GM21723 (cell line): ENCODE data around the gene CDH4.

Source experiments
- ATAC-seq: cut with Tn5 transposase; IDR thresholded peaks from one replicate; pipeline ENCODE4 v1.9.1; 2021; ENCODE audit warnings: mild to moderate bottlenecking, moderate library complexity; ENCODE audit not compliant: unreplicated experiment

CDH4 gene

DNA sequence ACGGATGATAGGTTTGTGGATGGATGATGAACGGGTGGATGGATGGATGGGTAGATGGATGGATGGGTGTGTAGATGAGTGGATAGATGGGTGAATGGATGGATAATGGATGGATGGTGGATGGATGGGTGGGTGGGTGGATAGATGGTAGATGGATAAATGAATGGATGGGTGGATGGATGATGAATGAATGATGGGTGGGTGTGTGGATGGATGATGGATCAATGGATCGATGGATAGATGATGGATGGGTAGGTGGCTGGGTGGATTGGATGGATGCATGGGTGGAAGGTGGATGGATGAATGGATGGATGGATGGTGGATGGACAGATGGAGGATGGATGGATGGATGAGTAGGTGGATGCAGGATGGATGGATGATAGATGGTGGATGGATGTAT is 419.5 kb downstream of the CDH4 start:
- ATAC-seq = no peak

DNA sequence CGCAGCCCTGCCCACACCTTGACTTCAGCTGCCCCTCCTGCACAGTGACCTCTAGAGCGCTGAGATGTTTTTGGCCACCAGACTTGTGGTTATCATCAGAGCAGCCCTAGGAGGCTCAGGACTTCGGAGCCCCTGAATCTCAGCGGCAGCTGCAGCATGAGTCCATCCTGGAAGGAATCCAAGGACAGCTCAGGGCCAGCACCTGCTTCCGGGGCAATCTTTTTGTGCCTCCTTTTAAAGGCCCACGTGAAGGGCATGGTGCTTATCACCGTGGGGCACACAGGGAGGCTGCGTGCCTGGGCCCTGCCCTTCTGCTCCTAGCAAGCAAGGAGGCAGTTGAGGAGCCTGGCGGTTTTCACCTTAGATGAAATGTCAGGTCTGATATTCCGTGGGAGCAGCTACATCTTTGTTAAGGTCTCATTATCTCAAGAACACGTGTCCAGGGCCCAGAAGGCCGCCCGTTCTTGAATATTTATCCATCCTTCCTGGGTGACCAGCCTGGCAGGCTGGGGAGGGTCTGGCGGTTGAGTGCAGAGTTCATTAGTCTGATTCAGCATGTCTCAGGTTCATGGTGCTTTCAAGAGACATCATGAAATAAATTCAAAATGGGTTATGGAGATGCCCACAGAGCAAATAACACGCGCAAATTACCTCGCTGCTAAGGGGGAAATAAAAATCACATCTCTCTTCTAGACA is 421.2 kb downstream of the CDH4 start:
- ATAC-seq = no peak

DNA sequence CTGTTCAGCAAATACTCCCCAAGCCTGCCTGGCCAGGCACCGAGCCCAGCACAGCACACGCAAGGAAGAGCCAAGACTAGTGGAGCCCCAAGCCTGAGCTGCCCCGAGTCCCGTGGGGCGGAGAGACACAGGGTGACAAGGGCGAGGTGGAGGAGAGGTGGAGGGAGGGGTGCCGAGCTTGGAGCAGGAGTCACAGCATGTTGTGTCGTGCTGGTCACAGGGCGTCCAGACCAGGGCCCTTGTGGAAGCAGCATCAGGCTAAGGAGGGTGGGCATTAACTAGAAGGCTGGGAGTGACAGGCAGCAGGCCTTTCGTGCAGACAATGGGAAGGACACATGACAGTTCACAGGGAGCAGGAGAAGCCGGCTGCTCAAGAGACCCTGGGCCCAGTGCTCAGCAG is 422.1 kb downstream of the CDH4 start:
- ATAC-seq = no peak

DNA sequence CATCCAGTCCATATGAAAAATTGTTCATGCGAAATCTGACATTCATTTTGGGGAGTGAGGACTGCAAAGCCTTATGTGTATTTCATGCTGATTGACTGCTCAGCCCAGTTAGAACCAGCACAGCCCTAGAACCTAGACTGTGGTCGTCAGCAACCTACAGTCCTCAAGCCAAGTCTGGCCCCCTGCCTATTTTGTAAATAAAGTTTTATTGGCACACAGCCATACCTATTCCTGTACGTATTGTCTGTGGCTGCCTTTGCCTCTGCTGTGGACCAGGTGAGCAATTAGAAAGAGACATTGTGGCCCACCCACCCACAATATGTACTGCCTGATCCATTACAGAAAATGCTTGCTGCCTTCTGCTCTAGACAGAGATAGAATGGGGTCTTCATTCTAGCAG is 422.6 kb downstream of the CDH4 start:
- ATAC-seq = no peak

DNA sequence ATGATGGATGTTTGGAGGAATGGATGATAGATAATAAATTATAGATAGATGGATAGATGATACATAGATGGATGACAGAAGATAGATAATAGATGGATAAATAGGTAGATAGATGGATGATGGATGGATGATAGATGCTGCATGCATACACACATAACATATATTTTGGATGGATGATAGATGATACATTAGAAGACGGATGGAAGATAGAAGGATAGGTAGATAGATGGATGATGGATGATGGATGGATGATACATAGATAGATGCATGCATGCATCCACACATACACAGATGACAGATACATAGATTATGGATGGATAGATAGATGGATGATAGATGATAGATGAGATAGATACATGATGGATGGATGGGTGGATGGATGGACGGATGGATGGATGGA is 425.9 kb downstream of the CDH4 start:
- no peak for ATAC-seq

DNA sequence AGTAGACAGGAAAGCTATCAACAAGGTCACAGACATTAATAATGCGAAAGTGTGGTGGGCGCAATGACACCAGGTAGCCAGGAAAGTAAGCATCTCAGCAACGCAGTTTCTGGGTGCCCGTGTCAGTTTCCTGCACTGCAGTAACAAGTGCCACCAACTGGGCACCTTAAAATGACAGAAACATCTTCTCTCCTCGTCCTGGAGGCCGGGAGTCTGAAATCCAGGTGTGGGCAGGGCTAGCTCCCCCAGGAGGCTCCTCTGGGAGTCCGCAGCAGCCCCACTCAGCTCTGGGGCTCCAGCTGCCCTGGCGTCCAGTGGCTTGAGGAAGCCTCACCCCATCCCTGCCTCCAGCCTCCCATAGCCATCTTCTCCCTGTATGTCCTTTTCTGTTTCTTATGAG is 426.4 kb downstream of the CDH4 start:
- ATAC-seq = no peak

DNA sequence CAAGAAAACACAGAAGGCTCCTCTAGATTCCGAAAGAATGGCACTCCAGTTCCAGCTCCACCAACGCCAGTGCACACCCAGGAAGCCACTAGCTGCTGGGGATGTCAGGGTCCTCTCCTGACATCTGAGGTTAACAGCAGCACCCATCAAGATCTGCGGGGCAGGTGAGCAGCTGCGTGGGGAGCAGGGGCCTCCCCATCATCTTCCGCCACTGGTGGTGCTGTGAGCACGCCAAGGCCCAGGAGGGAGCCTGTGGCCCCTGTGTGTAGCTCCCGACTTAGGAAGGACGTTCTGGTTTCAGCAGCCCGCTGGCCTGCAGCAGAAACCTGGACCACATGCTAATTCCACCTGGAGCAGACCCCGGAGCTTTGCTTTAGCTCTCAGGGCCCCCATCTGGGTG is 427.4 kb downstream of the CDH4 start:
- ATAC-seq = no peak

DNA sequence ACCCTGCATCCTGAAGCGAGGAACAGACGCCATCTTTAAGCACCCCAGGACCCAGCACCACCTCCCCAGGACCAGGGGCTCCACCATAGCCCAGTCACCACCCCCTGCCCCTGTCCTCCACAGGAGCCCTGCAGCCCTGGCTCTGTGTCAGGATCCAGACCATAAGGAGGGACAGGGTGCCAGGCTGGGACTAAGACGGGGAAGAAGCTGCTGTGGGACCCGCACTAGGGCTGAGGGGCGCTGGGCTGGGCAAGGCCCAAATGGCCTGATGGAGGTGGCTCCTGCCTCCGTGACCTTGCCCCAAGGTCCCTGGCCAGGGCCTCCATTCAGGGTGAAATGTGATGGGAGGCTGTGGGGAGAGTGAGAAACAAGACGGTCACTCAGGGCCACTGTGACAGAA is 428.0 kb downstream of the CDH4 start:
- no peak for ATAC-seq

DNA sequence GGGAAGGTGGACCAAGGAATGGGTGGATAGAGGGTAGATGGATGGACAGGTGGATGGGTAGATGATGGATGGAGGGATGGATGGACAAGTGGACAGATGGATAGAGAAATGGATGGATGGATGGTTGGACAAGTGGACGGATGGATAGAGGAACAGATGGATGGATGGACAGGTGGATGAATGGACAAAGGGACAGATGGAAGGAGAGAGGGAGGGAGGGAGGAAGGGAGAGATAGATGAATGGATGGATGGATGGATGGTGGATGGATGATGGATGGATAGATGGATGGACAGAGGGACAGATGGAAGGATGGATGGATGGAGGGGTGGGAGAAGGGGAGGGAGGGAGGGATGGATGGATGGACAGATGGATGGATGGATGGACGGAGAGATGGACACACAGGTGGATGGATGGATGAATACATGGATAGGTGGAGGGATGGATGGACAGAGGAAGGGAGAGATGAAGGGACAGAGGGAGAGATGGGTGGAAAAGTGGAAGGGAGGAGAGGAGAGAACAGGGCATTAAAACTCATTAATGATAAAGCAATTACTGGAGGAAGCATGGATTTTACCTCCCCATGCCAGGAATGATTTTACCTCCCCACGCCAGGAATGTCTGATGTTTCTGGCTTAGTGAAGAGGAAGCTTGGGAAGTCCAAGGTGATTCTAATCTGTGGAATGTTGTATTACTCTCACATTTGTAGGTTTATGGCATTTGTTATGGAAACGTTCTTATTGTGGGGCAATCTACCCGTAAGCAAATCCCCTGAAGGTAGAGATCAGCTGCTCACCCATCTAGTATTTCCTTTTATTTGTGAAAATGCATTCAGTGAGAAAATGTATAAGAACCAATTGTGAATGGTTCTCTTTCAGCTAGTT is 430.3 kb downstream of the CDH4 start:
- no peak for ATAC-seq

DNA sequence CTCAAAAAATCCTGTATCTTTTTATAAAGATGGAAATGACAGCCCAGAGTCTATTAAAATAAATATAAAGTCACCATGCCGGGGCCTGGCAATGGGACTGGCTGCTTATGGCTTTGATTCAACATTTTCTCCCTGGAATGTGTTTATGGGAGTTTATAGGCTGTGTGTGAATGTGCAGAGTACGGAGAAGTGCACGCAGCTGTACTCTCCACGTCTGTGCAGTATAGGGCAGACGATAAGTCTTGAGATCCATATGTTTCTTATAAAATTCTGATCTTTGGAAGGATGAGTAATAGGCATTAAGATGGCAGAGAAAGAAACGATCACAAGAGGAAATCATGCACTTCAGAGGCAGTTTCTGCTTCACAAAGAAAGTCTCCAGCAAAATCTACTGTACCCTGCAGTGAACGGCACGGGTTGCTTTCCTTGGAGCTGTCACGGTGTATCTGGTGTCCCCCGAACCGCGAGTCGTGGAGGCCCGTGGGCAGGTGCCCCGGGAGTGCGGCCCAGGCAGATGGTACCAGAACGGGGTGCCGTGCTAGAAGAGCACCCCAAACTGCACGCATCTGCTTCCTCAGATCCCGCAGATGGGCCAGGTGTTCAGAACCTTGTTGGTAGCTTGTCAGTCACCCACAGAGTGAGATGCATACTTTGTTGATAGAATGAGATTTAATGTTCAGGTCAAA is 431.1 kb downstream of the CDH4 start:
- ATAC-seq = no peak

DNA sequence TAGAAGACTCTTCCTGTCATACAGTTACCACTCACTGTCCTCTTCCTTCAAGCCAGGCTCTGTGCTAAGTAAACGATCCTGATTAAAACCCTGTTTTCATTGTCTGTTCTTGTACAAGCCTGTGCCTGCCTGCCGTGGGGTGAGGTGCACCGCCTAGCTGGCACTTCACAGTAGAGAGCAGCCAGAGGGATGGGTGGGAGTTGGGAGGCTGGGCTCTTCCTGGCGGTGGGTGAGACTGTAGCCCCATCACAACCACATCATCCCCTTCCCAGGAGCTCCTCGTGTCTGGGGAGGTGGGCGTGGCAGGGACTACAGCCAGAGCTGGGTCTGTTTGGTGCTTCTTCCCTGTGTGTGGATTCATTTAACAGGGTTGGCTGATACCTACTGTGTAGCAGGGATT is 431.7 kb downstream of the CDH4 start:
- ATAC-seq = no peak

DNA sequence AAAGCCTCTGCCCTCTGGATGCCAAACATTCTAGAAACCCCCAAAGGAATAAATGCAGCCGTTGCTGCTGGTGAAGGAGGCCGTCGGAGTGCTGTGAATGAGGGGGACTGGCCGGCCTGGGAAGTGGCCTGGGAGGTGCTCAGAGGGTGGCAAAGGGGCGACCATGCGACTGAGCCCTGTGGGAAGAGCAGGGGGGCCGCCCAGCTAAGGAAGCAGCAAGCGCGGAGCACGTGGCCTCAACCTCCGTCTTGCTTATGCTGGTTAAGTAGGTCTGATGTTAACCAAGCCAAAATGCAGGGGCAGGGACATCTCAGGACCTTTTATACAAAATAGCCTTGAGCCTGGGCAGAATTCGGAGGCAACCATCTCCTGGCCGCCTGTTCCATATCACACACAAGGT is 432.1 kb downstream of the CDH4 start:
- ATAC-seq = no peak

DNA sequence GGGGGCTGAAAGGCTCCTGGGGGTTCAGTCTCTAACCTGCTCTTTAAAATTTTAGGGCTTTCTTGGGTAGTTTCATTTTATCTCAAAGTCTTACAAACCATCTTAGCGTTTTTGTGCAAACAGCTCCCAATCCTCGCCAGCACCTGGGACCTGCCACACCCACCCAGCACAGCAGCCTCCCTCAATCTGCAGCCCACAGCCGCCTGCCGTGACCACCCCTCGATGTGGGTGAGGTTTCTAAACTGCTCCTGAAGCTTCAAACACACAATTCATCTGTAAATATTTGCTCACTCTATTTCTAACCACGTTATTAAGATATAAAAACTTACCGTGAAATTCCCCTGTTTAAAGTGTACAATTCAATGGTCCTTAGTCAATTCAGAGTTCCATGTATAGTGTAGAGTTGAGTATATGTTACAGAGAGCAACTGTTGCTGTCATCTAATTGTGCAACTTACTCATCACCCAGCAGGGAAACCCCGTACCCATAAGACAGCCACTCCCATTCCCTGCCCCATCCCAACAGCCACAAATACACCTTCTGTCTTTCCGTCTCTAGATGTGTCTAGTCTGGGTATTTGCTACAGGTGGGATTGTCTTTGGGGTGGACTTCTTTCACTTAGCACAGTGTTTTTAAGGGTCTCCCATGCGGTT is 432.6 kb downstream of the CDH4 start:
- no peak for ATAC-seq

DNA sequence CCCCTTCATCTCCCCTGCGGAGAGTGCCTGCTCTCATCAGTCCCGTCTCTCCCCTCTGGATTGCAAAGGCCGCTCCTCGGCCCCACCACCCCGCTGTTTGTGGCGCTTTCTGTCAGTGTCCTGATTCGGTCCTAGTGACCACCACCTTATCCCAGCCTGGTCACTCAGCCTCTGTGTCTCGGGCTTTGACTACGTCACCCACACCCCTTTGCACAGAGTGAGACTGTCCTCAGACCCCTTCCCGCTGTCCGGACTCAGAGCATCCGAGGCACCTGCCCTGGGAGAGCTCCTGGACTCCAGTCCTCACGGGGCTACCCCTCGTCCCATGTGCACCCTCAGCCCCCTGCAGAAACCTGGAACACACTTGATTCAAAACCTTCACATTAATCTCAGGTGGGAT is 433.4 kb downstream of the CDH4 start:
- no peak for ATAC-seq

DNA sequence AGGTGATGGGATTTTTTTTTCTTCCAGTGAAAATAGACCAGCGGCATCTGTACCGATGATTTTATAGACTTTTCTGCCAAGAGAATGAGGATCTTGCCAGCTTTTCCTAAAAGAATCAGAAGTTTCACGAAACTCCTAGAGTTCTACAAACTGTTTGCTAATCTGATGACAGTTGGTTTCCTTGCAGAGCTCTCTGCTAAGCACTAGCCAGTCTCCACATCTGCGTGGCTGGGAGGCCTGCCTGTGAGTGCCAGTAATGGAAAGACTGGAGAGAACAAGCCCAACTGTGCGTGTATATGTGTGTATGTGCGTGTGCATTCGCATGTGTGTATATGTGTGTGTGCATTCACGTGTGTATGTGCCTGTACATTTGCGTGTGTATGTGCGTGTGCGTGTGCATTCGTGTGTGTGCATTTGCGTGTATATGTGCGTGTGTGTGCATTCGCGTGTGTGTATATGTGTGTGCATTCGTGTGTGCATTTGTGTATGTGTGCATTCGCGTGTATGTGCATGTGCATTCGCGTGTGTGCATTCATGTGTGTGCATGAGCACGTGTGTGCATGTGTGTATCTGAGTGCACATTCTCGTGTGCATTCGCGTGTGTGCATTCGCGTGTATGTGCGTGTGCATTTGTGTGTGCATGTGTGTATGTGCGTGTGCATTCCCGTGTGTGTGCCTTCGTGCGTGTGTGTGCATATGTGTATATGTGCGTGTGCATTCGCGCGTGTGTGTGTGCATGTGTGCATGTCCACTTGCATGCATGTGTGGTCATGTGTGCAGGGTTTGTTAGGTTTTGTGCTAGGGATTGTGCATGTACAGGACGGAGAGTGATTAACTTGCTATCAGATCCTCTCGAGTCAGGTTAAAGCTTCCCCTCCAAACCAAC is 434.2 kb downstream of the CDH4 start:
- ATAC-seq = no peak

DNA sequence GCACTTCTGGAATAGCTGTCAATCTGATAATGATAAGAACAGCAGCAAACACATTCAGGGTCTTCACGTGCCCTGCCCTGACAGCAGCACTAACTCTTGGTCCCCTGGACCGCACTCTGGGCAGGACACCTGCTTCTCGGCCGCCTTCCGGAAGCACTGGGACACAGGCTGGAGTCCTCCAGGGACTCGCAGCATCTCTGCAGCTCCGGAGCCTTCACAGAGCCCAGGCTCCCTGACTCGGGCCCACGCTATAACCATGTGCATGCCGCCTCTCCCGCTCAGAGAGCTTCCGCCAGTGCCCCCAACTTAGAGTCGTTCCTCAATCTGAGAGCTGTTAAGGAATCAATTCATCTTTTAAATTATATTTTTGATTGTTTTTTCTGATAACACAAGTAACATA is 436.4 kb downstream of the CDH4 start:
- ATAC-seq = no peak

DNA sequence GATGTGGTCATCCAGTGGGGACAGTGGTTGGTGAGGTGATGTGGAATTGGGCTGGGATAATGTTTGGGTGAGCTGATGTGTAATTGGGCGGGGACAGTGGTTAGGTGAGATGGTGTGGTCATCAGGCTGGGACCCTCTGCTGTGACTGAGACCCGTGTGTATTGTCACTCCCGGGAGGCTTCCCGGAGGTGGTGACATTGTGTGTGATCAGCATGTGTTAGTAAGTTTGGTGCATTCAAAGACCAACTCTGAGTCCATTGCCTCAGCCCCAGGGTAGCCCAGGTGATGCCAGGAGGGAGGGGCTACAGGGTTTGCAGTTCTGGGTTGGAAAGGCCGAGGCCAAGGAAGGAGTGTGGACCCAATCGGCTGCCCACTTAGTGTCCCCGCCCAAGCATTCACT is 438.1 kb downstream of the CDH4 start:
- ATAC-seq = no peak

DNA sequence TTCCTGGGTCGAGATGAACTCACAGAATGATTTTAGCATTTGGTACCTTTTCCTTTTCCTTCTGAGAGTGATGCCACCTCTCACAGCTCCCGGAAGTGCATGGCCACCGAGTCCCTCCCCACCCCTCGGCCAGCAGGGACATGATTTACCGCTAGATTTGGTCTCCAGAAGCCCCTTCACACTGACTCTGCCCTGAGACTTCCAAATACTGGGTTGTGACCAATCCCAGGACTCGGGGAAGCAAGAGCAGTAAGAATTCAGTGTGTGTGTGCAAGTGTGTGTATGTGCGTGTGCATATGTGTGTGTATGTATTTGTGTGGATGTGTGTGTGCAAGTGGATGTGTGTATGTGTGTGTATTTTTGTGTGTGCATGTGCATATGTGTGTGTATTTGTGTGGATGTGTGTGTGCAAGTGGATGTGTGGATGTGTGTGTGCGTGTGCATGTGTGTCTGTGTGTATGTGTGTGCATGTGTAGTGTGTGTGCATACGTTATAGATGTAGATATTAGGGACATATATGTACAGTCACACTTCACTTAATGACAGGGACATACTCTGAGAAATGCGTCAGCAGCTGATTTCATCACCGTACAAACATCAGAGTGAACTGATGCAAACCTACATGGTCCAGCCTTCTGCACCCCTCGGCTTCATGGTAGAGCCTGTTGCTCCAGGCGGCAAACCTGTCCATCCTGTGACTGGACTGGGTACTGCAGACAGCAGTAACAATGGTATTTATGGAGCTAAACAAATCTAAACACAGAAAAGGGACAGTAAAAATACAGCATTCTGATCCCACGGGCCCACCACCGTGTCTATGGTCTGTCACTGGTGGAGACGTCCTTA is 439.2 kb downstream of the CDH4 start:
- no peak for ATAC-seq

DNA sequence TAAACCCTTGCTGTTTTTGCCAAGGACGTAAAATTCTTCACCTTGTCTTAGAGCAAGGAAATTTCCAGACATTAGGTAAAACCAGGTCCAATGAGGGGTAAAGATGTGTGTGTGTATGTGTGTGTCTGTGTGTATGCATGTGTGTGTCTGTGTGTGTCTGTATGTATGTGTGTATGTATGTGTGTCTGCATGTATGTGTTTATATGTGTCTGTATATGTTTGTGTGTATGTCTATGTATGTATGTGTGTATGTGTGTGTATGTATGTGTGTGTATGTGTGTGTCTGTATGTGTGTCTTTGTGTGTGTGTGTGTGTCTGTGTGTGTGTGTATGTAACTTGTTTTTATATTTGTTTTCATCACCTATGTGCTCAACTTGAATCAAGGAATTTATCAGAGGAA is 439.9 kb downstream of the CDH4 start:
- no peak for ATAC-seq

DNA sequence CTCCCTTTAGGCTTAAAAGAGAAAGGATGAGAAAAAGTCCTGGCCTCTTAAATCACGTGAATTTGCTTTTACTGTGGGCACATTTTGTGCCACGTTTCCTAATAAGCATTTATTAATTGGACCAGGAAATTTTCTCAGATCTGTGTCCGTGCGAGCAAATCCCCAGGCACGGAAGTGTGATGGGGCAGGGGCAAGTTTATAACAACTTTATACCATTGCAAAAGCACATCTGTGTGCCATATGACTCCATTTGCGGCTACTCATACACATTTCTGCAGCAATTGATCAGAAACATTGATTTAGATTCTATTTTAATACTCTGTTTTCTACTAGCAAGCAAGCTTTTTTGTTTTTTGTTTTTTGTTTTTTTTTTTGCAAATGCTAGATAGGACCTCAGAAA is 440.4 kb downstream of the CDH4 start:
- no peak for ATAC-seq
